ENCODE results near the gene GRK7. TPM values are rescaled to one million over a fixed set of nuclear protein-coding genes. Genes with fewer than 3 reads are reported as not detected.

The GRK7 gene
- total and polyA plus RNA-seq, 9 of the 15 experiments (the other 6 are each of a cell fraction or from before 2014, with no cell fraction given): 0.01 to 0.08 (median 0.04) TPM; not detected in 3

GRCh38 chr3:141783632-141784031, 20.4 kb downstream of the GRK7 start:
- H3K4me1 ChIP-seq (replicated peaks in 1 of 2; ENCODE audit: control insufficient read depth in 2 of 2, insufficient read depth in 2 of 2, low read length in 2 of 2): no peaks in the 10 kb centered on the region; a peak in 2 of 5 replicates
- no peak overlapping the region; a peak in 1 of 4 replicates for H3K9ac ChIP-seq (ENCODE audit: insufficient read depth in 1 of 2, low read depth in 2 of 2, low read length in 2 of 2)
- H4K20me1 ChIP-seq (replicated peaks; ENCODE audit: control insufficient read depth, insufficient read depth, low read length): no peaks in the 10 kb centered on the region
- no peak for DNase-seq (ENCODE audit: extremely low read depth in 1 of 4, low spot score in 3 of 4)
- WGBS (ENCODE audit: insufficient coverage, low coverage, missing lambda C conversion rate): 54% methylated on average over 6 of the region's 6 CpGs
- no peak for FAIRE-seq
- H3K9me1 ChIP-seq (ENCODE audit: control insufficient read depth, insufficient read depth, low read length): no peaks in the 10 kb centered on the region
- CTCF ChIA-PET (ENCODE audit: low intra/inter-chr PET ratio): no interaction called here
- no peaks in the 10 kb centered on the region for H3K36me3 ChIP-seq (ENCODE audit: control insufficient read depth, insufficient read depth, low read length)
- no peak overlapping the region for H3K4me2 ChIP-seq (ENCODE audit: insufficient read depth, low read length)
- no peak overlapping the region for H3K27ac ChIP-seq (ENCODE audit: extremely low read depth, low read depth, low read length)
- H3K4me3 ChIP-seq: no peak overlapping the region
- no peaks in the 10 kb centered on the region for H3K79me2 ChIP-seq (ENCODE audit: control insufficient read depth, insufficient read depth, low read length)
- intact Hi-C loops (cut with micrococcal nuclease): loop anchor here (5.0 kb wide), 1 partner anchor 94 kb away; the partner anchor contains the start of gene ATP1B3
- POLR2A ChIA-PET: no interaction called here
- no peak for ATAC-seq
- no peaks in the 10 kb centered on the region for H3K27me3 ChIP-seq (ENCODE audit: control insufficient read depth in 2 of 2, insufficient read depth in 2 of 2, low read length in 2 of 2)
- in situ Hi-C loops (cut with MboI): no loop called here
- H3K9me3 ChIP-seq (replicated peaks; ENCODE audit: control insufficient read depth, insufficient read depth, low read depth, low read length): no peaks in the 10 kb centered on the region
- H2AFZ ChIP-seq (ENCODE audit: low read depth, low read length): peak overlapping the region; percentile 51
- BruUV-seq (replicated peaks): no TSS peak
- TF ChIP-seq PHB (CRISPR knock-in tag; IDR thresholded peaks at IDR 0.05): no peak
- TF ChIP-seq ASH1L (IDR thresholded peaks at IDR 0.05; ENCODE audit: borderline replicate concordance, low read depth, partially characterized antibody): no peak
- no peak for TF ChIP-seq ZBTB9 (CRISPR knock-in tag; IDR thresholded peaks at IDR 0.05)
- TF ChIP-seq RERE (CRISPR knock-in tag; IDR thresholded peaks at IDR 0.05; ENCODE audit: borderline replicate concordance): no peak
- no peak for TF ChIP-seq TCF7L2 (IDR thresholded peaks at IDR 0.05; ENCODE audit: low read depth, low read length)
- no peak for TF ChIP-seq MBD1 (CRISPR knock-in tag; IDR thresholded peaks at IDR 0.05)
- TF ChIP-seq CEBPB (tag; IDR thresholded peaks at IDR 0.05): no peak
- TF ChIP-seq ZNF695 (CRISPR knock-in tag; IDR thresholded peaks at IDR 0.05): no peak
- TF ChIP-seq CEBPZ (IDR thresholded peaks at IDR 0.05; ENCODE audit: borderline replicate concordance, low read depth, low read length): no peak
- no peak for TF ChIP-seq ZNF507 (tag; conservative IDR thresholded peaks at IDR 0.05)
- TF ChIP-seq FUS (optimal IDR thresholded peaks at IDR 0.05; ENCODE audit: low read depth, low read length): no peak

Measured in K562 (cell line).